ENCODE measurements around the gene EYS.
"Not testable (repeated sequence)": the region's sequence is repeated elsewhere in the genome, so short reads cannot be mapped to it uniquely, and the experiment has no call there.

The EYS gene

GRCh38 chr6:64083261-64083660 is 1623.8 kb downstream of the EYS start:
- DNase-seq = no peak

DNA sequence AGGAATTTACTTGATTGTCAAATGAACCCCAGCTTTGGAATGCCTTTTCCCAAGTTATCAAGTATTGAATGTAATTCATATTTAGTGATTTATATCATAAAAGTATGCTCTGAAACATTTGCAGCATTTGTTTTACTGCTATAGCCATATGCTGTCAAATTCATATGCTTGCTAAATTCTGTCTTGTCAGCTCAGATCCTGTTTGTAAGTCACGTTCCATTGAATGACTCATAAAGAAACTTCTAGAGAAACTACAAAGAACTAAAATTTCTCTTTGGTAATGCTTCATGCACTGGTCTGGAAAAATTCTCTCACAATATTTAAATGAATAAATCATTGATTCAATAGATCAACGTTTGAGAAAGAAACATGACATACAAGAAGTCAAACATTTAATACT is 1625.6 kb downstream of the EYS start:
- DNase-seq = no peak

- DNase-seq = no peak
Measured at GRCh38 chr6:64074981-64075380, 1632.0 kb downstream of the EYS start.

DNA sequence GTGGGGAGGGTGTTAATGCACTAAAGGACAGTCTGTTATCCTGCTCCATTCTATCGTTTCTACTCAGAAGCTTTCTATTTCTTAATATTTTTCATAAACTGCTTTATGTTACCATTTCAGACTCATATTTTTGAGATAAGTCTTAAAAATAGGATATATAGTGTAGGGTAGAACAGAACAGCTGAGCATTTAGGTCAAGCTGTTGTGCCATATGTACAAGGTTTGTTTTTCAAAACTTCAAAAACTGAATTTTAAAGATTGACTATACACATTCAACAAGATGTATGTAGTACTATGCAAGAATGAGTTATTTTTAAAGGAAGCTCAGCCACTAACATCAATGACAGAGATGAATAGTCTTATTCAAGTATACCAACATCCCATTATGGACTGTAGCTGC is 1634.3 kb downstream of the EYS start:
- no peak for DNase-seq

DNA sequence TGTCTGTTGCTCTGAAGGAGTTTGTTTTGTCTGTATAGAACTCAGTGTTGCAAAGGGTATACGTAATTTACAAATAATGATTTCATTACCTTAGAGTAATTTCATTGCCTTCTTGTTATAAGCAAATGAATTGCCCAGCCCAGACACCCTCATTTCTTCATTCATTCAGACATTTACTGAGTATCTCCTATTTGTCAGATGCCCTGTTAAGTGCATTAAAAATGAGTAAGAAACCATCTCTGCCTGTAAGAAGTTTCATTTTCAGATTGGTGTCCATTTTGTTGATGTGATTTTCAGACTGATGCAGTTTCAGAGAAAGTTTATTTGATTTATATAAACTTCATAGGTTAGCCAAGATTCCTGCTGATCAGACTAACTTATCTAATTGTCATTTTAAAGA is 1642.1 kb downstream of the EYS start:
- no peak for DNase-seq

DNA sequence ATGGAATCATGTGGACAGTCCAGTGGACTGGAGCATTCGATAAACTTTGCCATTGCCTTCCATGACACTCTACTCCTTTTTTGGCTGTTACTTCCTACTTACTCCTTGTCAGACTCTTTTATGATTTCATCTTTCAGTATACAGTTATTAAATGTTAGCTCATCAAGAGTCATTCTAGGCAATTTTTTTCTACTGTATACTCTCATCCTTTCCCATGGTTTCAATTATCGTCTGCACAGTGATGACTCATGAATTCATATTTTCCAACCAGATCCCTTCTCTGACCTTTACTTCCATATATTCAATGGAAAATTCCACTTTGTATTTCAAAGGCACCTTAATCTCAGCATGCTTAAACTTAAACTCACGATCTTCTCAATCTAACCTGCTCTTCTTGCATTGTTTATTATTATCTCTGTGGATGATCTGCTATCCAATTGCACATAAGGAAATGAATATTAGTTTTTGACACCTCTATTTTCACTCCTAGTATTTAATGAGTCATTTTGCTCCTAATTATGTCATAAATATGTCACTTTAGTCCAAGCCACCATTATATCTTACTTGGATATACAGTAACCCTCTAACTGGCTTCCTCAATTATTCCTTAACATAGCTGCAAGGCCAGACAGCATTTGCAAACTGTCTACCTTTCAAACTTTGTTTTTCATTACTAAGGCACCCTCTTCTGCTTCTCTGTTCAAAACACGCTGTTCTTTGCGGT is 1643.9 kb downstream of the EYS start:
- no peak for DNase-seq

DNA sequence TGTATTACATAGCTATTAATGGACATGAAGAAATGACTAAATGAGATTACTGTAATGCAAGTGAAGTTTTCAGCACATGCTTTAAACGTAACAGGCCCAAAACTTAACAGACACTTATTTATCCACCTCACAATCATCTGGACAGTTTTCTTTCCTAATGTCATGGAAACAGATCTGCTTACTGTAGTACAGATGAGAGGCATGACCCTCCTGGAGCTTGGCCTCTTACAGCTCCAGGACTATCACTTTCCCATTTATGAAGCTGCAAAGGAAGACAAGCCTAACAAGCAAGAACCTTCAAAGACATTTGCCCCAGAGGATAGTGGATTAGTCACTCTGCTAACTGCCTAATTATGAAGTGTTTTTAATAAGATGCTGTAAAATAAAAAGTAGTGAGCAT is 1652.2 kb downstream of the EYS start:
- DNase-seq = no peak

- DNase-seq = no peak
Measured at GRCh38 chr6:64050590-64050989, 1656.4 kb downstream of the EYS start.

DNA sequence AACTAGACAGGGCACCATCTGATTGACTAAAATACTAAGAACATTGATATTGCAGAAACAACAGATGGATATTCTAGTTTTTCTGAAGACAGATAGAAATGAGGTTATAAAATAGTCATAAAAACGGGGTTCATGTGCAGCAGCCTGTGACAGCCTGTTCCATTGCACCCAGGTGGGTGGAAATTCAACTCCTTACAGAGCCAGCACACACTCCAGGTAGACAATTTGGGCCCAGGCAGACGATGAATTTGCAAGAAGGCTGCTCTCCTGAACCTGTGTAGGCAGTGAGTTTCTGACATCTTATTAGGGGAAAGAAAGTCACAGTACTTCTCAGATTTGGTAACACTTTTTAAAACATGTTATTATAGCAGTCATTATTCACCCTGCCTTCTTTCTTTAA is 1657.3 kb downstream of the EYS start:
- DNase-seq = no peak

DNA sequence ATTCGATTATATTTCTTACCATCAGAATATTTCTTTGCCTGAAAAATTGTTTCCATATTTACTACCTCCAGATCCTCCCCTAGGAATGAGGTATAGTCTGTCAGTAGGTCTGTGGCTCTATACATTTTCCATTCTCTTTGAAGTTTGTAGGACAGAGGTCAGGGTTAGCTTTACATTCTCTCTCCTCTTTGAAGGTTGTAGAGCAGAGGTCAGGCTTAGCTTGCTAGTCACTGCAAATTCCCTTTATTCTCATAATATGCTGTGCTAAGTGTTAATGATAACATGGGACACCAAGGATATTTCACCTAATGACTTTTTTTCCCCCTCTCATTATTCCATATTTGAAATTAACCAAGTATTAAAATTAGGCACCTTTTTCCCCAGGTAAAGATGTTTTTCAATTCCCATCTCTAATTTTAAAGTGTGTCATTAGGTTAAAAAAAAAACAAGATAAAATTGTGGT is 1660.2 kb downstream of the EYS start:
- no peak for DNase-seq

GRCh38 chr6:64041373-64041772 is 1665.7 kb downstream of the EYS start:
- no peak for DNase-seq

DNA sequence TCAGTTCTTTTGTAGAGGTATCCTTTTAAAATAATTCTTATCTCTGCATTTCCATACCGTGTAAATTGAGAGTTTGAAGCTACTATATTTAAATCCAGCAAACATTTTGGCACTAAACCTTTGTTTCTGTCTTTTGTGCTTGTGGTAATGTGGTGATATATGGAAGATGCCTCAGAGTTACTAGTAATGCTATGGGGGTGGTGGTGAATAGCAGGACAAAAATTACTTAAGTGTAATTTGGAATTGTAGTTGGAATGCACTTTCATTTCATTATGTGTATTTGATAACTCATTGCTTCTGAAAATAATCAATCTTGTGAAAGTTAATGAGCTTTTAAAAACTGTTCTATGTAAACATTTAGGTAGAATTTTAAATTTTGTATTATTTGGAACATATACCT is 1666.9 kb downstream of the EYS start:
- DNase-seq = no peak

DNA sequence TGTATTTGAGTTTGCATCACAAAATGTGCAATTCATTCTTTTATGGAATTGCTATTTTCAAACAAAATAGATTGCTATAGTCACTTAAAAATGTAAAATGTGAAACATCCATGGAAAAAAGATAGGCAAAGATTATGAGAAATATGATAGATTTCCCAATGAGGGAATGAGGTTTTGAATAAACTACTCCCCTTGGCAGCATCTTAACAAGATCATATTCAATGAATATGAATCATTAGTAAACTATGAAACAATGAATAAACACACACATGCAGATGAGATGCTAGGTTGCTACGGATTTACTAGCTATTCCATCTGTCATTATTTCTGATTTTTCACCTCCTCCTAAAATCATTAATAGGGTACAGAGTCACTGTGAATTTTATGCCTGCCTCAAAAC is 1669.6 kb downstream of the EYS start:
- DNase-seq = no peak

- no peak for DNase-seq
Measured at GRCh38 chr6:64034910-64035655, 1671.9 kb downstream of the EYS start.

DNA sequence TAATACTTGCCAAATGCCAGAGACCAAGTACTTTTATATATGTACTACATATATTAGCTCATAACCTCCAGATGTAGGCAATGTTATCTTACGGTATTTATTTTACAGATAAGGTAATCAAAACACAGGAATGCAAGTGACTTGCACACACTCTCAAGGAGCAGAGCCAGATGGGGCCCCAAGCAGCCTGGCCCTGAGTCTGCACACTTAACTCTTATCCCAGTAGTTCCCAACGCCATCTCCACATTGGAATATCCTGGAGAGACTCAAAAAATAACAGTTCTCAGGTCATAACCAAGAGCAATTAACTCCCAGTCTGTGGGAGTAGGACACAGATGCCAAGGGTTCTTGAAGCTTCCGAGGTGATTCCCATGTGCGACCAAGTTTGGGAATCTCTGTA is 1672.7 kb downstream of the EYS start:
- no peak for DNase-seq

GRCh38 chr6:64030950-64031618 is 1675.9 kb downstream of the EYS start:
- DNase-seq = not testable (repeated sequence)

DNA sequence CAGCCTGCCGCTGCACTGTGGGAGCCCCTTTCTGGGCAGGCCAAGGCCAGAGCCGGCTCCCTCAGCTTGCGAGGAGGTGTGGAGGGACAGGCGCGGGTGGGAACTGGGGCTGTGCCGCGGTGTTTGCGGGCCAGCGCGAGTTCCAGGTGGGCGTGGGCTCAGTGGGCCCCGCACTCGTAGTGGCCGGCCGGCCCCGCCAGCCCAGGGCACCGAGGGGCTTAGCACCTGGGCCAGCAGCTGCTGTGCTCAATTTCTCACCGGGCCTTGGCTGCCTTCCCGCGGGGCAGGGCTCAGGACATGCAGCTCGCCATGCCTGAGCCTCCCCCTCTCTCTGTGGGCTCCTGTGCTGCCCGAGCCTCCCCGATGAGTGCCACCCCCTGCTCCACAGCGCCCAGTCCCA is 1683.3 kb downstream of the EYS start:
- DNase-seq = no peak

GRCh38 chr6:64014595-64014994 is 1692.4 kb downstream of the EYS start:
- DNase-seq = no peak

DNA sequence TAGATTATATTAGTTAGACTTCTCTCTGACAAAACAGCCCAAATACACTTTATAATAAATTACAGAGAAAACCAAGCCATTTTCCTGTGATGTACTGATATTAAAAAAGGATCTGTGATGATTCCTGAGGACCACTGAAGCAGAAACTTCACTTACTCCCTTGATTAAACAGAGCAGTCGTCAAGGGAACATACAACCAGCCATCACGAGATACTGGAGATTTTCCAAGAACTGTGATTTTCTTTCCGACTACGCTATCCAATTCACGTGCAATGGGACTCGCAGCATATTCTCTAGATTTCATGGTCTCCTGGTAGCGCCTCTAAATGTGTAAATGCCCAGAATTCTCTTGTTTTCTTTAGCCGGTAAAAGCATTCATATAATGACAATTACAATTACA is 1694.0 kb downstream of the EYS start:
- no peak for DNase-seq

DNA sequence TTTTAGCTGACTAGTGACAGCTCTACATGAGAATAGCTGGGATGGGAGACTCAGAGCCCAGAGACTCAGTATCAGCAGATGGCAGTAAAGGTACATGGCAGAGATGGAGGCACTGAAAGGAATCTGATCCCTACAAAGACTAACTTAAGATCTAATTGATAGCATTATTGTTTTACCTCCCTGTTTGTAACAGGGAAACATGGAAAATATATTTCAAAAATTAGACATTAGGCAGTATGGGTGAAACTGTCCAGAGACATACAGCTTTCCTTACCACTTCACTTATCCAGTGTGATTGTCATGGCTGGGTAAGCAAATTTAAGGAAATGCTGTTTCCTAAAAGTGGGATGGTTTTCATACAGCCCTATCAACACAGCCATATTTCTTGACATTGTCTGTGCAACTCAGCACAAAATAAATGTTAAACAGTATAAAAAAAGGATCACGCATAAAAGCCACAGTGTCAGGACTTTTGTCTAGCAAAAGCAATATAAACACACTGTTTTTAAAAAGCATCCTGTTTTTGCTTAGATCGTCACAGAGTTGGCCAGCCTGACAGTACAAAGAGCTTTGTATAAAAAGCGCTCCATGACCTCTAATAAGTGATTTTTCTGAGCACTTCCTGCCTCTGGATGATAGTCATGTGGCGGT is 1694.5 kb downstream of the EYS start:
- DNase-seq = no peak

- no peak for DNase-seq
Measured at GRCh38 chr6:64010666-64011065, 1696.4 kb downstream of the EYS start.

GRCh38 chr6:64010010-64010409 is 1697.0 kb downstream of the EYS start:
- DNase-seq = no peak

DNA sequence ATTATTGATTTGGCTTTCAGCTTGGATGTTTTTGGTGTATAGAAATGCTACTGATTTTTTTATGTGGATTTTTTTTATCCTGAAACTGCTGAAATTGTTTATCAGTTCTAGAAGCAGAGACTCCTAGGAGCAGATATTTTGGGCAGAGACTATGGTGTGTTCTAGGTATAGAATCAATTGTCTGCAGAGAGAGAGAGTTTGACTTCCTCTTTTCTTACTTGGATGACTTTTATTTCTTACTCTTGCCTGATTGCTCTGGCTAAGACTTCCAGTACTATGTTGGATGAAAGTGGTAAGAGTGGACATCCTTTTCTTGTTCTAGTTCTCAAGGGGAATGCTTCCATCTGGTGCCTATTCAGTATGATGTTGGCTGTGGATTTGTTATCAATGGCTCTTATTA is 1700.8 kb downstream of the EYS start:
- DNase-seq = no peak

Data from stimulated activated CD4-positive, alpha-beta T cell treated with anti-CD3 and anti-CD28 coated beads, Interleukin-4, amount 100 ng/mL, for 1 hour (primary cell).